Measurements from ENCODE around the gene TRIM33. TPM values are rescaled to one million over a fixed set of nuclear protein-coding genes. Genes with fewer than 3 reads are reported as not detected.

The TRIM33 gene
- polyA plus RNA-seq, 1 of the 3 experiments (the other 2 are of a cell fraction) = 6.3 TPM

DNA sequence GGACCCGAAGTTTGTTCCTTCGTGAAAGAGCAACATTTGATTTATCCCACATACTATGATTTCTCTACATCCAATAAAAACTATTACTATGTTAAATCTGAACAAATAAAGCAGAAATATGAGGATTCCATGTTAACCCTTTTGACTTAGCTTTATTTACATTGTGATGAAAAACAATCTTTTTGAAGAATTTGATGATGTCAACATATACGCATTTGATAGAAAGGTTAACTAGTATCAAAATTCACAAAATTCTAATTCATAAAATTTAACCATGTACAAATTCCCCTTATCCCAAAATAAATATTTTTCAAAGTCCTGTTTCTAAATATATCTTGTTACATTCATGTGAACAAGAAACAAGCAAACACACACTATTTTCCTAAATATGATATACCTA lies 74.2 kb downstream of the TRIM33 start:
- Histone ChIP-seq H3K4me1 (ENCODE audit: control insufficient read depth in 1 of 2, insufficient read depth in 2 of 2, low read depth in 1 of 2, low read length in 1 of 2) (peaks cover 0 to 6% of the 10 kb centered on the region in 2 experiments; a peak in 1 of 4 replicates), H3K27ac (ENCODE audit: low read depth in 2 of 2, low read length in 1 of 2) (no peak overlapping the region), H3K79me2 (ENCODE audit: insufficient read depth) (peaks cover 38% of the 10 kb centered on the region), H3K9me3 (no peaks in the 10 kb centered on the region), H4K20me1 (ENCODE audit: insufficient read depth) (no peaks in the 10 kb centered on the region), H3F3A (replicated peaks; ENCODE audit: insufficient read depth) (no peaks in the 10 kb centered on the region), H3K27me3 (ENCODE audit: insufficient read depth) (no peaks in the 10 kb centered on the region), H3K9me2 (no peaks in the 10 kb centered on the region), H2AFZ (ENCODE audit: low read depth) (no peak overlapping the region), H3K36me3 (replicated peaks in 1 of 2; ENCODE audit: control insufficient read depth in 1 of 2, insufficient read depth in 2 of 2, low read length in 1 of 2) (peaks cover 15 to 44% of the 10 kb centered on the region in 2 experiments), H3K4me2 (no peak overlapping the region), H3K9ac (no peak overlapping the region), H3K4me3 (ENCODE audit: low read depth in 2 of 2, low read length in 1 of 2) (no peak overlapping the region)
- no peak for DNase-seq
- WGBS (ENCODE audit: low lambda C conversion rate) = 95% methylated on average over 3 of the region's 3 CpGs
- POLR2A ChIA-PET = no interaction called here
- CTCF ChIA-PET = interaction anchor here (0.7 to 2.1 kb wide), 2 partner anchors 9 to 247 kb away, joined by 3 to 8 read pairs; no protein-coding TSS in a partner anchor
- TF ChIP-seq FOSL2 (IDR thresholded peaks at IDR 0.05; ENCODE audit: borderline replicate concordance, low read depth) (no peak), RXRA (IDR thresholded peaks at IDR 0.05; ENCODE audit: borderline replicate concordance, low read depth) (no peak), EZH2phosphoT487 (IDR thresholded peaks at IDR 0.05; ENCODE audit: borderline replicate concordance, low read depth) (no peak), TCF12 (IDR thresholded peaks at IDR 0.05) (no peak)

DNA sequence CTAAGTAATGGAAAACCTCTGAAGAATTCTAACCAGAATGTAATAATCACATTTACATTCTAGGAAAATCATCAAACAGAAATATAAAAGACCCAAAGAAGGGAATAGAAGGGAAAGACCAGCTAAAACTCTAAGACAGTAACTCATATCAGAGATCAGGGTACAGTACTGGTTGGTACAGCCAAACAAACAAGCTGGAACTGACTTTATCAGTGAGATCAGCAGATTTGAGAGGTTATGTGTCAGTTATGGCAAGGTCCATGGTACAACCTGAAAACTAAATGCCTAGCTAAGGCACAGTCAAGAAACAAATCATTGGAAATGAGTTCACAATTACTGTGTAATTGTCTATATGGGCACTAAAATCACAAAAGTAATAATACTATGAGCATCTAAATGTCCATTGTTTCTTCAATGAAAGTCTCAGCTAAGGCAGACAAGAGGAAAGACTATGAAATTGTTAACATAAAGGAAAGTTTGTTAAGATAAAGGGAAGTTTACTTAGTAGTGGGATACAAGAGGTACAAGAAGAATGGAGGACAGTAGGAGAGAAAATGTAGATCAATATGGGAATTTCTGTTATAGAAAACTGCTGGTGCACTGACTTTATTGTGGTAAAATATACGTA lies 75.8 kb downstream of the TRIM33 start:
- Histone ChIP-seq H3K79me2 (ENCODE audit: insufficient read depth) (peaks cover 38% of the 10 kb centered on the region), H3K9ac (no peak overlapping the region), H3K9me2 (no peaks in the 10 kb centered on the region), H3F3A (replicated peaks; ENCODE audit: insufficient read depth) (peaks cover 7% of the 10 kb centered on the region), H3K4me3 (ENCODE audit: low read depth in 2 of 2, low read length in 1 of 2) (no peak overlapping the region), H2AFZ (ENCODE audit: low read depth) (no peak overlapping the region), H3K27me3 (ENCODE audit: insufficient read depth) (no peaks in the 10 kb centered on the region), H3K36me3 (replicated peaks in 1 of 2; ENCODE audit: control insufficient read depth in 1 of 2, insufficient read depth in 2 of 2, low read length in 1 of 2) (peaks cover 19 to 46% of the 10 kb centered on the region in 2 experiments), H4K20me1 (ENCODE audit: insufficient read depth) (no peaks in the 10 kb centered on the region), H3K4me1 (ENCODE audit: control insufficient read depth in 1 of 2, insufficient read depth in 2 of 2, low read depth in 1 of 2, low read length in 1 of 2) (peaks cover 6 to 9% of the 10 kb centered on the region in 2 experiments; a peak in 2 of 4 replicates), H3K27ac (ENCODE audit: low read depth in 2 of 2, low read length in 1 of 2) (peak overlapping the region in 1 of 2 experiments; percentile 41; a peak in 1 of 4 replicates), H3K9me3 (no peaks in the 10 kb centered on the region), H3K4me2 (no peak overlapping the region)
- no peak for DNase-seq
- TF ChIP-seq RCOR1 (IDR thresholded peaks at IDR 0.05; ENCODE audit: low read length) = no peak
- 0 out of 2 replicates have a peak, but pooled peaks have one; percentile 36 for TF ChIP-seq GATA2 (CRISPR knock-in tag; IDR thresholded peaks at IDR 0.05)
- CTCF ChIA-PET = interaction anchor here (0.7 to 0.9 kb wide), 2 partner anchors 21 to 90 kb away, joined by 3 read pairs; no protein-coding TSS in a partner anchor
- 100% methylated on average over 1 of the region's 1 CpG for WGBS (ENCODE audit: low lambda C conversion rate)
- POLR2A ChIA-PET = no interaction called here

DNA sequence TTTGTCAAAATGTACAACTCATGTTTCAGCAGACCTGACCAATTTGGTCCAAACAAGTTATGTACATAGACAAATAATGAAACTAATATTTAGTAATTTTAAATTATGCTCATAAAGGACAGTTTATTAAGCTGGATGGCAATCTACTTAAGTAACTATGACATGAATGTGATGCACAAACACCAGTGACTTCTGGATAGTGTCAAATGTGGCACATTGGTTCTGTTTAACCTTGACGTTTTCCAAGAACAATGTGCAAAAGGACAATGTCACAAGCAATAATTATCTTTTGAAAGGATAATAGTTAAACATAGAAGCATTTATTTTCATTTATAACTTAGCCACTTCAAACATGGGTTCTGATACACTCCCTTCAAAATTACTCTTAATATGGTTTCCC lies 80.0 kb downstream of the TRIM33 start:
- H3K27ac ChIP-seq (ENCODE audit: low read depth in 2 of 2, low read length in 1 of 2) = no peak overlapping the region
- TF ChIP-seq, protein P1, sequence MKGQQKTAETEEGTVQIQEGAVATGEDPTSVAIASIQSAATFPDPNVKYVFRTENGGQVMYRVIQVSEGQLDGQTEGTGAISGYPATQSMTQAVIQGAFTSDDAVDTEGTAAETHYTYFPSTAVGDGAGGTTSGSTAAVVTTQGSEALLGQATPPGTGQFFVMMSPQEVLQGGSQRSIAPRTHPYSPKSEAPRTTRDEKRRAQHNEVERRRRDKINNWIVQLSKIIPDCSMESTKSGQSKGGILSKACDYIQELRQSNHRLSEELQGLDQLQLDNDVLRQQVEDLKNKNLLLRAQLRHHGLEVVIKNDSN (IDR thresholded peaks at IDR 0.05; ENCODE audit: borderline replicate concordance, low read depth) = no peak
- no peak for TF ChIP-seq YY1 (IDR thresholded peaks at IDR 0.05; ENCODE audit: low read depth)
- TF ChIP-seq, protein P2, sequence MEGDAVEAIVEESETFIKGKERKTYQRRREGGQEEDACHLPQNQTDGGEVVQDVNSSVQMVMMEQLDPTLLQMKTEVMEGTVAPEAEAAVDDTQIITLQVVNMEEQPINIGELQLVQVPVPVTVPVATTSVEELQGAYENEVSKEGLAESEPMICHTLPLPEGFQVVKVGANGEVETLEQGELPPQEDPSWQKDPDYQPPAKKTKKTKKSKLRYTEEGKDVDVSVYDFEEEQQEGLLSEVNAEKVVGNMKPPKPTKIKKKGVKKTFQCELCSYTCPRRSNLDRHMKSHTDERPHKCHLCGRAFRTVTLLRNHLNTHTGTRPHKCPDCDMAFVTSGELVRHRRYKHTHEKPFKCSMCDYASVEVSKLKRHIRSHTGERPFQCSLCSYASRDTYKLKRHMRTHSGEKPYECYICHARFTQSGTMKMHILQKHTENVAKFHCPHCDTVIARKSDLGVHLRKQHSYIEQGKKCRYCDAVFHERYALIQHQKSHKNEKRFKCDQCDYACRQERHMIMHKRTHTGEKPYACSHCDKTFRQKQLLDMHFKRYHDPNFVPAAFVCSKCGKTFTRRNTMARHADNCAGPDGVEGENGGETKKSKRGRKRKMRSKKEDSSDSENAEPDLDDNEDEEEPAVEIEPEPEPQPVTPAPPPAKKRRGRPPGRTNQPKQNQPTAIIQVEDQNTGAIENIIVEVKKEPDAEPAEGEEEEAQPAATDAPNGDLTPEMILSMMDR (IDR thresholded peaks at IDR 0.05) = no peak
- TF ChIP-seq, protein P3, sequence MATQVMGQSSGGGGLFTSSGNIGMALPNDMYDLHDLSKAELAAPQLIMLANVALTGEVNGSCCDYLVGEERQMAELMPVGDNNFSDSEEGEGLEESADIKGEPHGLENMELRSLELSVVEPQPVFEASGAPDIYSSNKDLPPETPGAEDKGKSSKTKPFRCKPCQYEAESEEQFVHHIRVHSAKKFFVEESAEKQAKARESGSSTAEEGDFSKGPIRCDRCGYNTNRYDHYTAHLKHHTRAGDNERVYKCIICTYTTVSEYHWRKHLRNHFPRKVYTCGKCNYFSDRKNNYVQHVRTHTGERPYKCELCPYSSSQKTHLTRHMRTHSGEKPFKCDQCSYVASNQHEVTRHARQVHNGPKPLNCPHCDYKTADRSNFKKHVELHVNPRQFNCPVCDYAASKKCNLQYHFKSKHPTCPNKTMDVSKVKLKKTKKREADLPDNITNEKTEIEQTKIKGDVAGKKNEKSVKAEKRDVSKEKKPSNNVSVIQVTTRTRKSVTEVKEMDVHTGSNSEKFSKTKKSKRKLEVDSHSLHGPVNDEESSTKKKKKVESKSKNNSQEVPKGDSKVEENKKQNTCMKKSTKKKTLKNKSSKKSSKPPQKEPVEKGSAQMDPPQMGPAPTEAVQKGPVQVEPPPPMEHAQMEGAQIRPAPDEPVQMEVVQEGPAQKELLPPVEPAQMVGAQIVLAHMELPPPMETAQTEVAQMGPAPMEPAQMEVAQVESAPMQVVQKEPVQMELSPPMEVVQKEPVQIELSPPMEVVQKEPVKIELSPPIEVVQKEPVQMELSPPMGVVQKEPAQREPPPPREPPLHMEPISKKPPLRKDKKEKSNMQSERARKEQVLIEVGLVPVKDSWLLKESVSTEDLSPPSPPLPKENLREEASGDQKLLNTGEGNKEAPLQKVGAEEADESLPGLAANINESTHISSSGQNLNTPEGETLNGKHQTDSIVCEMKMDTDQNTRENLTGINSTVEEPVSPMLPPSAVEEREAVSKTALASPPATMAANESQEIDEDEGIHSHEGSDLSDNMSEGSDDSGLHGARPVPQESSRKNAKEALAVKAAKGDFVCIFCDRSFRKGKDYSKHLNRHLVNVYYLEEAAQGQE (IDR thresholded peaks at IDR 0.05; ENCODE audit: low read depth, low read length) = no peak
- no peaks in the 10 kb centered on the region for H3K9me2 ChIP-seq
- WGBS (ENCODE audit: low lambda C conversion rate) = 43% methylated on average over 1 of the region's 1 CpG
- no peak overlapping the region for H2AFZ ChIP-seq (ENCODE audit: low read depth)
- H3K9ac ChIP-seq = no peak overlapping the region
- H3K4me3 ChIP-seq (ENCODE audit: low read depth in 2 of 2, low read length in 1 of 2) = no peak overlapping the region
- H3F3A ChIP-seq (replicated peaks; ENCODE audit: insufficient read depth) = peaks cover 13% of the 10 kb centered on the region
- ChIA-PET POLR2A (no interaction called here), CTCF (interaction anchor here (1.9 kb wide), 1 partner anchor 84 kb away, joined by 6 read pairs; no protein-coding TSS in a partner anchor)
- no peak overlapping the region for H3K4me2 ChIP-seq
- no peaks in the 10 kb centered on the region for H3K9me3 ChIP-seq
- H3K4me1 ChIP-seq (ENCODE audit: control insufficient read depth in 1 of 2, insufficient read depth in 2 of 2, low read depth in 1 of 2, low read length in 1 of 2) = peaks cover 6 to 9% of the 10 kb centered on the region in 2 experiments; a peak in 2 of 4 replicates
- H4K20me1 ChIP-seq (ENCODE audit: insufficient read depth) = no peaks in the 10 kb centered on the region
- no peak for DNase-seq
- peaks cover 19% of the 10 kb centered on the region for H3K79me2 ChIP-seq (ENCODE audit: insufficient read depth)
- peaks cover 30 to 41% of the 10 kb centered on the region in 2 experiments for H3K36me3 ChIP-seq (replicated peaks in 1 of 2; ENCODE audit: control insufficient read depth in 1 of 2, insufficient read depth in 2 of 2, low read length in 1 of 2)
- H3K27me3 ChIP-seq (ENCODE audit: insufficient read depth) = no peaks in the 10 kb centered on the region
